Ramos (cell line): ENCODE results near the gene ATF5.
"Not testable (repeated sequence)": the region's sequence is repeated elsewhere in the genome, so short reads cannot be mapped to it uniquely, and the experiment has no call there.

Experiments used
- in situ Hi-C: fragments of 300-500 bp; cut with MboI; formaldehyde crosslinking; loops from one replicate; pipeline ENCODE4 v1.14.3; 2022; ENCODE audit warnings: low sequenced_read_pairs; ENCODE audit not compliant: unreplicated experiment

Gene ATF5

DNA sequence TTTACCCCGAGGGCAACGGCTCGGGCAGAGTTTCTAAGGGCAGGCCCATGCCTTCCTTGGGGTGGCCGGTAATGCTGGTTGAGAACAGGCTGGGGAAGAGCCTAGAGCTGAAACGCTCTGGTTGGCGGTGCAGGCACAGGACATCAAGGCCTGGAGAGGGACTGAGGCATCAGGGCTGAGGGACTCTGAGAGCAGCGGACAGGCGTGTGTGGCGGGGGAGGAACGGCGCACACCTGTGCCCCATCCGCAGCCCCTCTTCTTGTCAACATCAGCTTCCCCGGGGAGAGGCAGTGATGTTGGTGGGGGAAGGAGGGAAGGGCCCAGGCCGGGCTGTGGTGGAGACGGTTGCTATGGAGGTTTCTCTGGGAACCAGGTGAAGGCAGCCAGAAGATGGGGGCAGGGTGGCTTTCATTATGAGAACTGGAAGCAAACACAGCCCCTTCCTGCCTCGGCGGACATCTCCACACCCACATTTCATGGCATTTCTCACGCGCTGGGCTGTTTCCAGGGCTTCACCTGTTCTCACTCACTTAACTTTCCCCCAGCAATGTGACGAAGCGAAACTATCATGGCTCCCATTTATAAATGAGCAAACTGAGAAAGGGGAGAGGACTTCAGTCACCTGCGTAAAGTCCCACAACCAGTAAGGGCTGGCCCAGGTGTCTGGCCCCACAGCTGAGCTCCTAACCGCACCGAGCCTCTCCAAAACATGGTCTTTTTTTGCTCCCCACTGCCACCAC lies 8.2 kb upstream of the ATF5 start:
- in situ Hi-C loops, result no loop called here

DNA sequence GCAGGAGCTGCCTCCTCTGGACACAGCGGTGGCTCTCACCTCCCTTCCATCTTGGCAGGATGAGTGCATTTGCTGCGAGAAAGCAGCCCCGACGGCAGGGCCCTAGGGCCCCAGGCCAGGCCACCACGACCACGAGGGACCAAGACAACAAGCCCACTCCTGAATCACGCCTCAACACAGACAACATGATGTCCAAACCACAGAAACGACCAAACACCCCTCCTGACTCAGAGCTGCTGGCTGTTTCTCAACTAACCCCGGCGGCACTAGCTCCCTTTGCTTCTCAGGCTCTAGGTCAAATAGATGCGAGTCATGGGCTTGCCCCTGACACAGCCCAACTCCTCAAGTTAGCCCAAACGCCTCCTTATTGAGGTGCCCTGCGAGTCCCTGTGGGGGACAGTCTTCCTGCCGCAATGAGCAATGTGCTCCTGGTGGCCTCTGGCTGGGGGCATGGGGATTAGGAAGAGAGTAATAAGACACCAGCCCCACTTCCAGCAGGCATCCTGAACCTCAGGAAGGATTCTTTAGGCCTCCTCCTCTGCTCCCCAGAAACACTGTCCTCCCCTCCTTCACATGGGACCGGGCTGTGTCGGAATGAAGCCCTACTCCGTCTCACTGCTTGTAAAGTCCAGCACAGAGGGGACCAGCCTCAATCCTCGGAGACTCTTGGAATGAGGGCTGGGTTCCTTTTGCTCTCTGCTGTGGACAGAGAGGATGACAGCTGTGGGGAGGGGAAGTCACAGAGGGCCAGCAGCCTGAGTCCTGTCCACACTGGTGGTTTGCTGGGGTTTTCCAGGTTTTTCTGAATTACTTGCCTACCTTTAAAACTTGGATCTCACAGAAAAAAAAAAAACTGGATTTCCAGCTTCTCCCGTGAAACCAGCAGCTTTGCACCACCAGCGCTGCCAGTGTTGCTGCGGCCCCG lies 6.9 kb upstream of the ATF5 start:
- in situ Hi-C loops, result no loop called here

DNA sequence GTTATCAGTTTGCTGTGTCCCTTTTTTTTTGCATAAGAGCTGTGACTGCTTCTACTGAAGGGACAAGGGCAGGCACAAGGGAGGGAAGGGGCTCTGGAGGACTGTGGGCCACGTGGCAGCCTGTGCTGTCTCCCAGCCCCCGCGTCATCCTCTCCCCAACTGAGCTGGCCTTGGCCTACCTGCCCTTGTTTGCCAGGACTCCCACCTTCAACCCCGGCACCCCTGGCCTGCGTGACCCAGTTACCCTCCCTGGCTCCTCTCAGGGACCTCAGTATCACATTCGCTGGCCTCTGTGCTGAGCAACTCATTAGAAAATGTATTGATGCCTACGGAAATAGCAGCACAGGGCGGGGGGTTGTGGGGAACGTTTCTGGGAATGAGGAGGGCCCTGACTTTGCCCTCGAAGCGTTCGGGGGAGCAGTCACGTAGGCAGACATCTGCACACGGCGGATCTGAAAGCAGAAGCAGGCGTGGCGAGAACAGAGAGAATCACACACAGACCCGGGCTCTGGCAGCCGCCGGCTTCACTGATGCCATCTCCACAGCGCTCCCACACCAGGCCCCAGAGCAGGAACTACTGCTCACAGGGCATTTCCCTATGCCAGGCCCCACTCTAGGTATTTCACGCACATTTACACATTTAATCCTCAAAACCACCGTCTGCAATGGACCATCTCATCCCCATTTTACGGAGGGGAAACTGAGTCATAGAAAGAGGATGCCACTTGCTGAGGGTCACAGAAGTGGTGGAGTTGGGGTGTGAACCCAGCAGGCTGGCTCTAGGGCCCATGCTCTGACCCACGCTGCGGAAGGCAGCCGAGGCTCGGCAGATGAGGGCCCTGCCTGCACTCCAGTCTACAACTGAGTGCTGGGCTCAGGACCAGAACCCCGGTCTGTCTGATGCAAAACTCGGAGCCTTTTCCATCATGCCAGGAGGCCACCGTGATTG lies 5.7 kb upstream of the ATF5 start:
- in situ Hi-C loops, result no loop called here

DNA sequence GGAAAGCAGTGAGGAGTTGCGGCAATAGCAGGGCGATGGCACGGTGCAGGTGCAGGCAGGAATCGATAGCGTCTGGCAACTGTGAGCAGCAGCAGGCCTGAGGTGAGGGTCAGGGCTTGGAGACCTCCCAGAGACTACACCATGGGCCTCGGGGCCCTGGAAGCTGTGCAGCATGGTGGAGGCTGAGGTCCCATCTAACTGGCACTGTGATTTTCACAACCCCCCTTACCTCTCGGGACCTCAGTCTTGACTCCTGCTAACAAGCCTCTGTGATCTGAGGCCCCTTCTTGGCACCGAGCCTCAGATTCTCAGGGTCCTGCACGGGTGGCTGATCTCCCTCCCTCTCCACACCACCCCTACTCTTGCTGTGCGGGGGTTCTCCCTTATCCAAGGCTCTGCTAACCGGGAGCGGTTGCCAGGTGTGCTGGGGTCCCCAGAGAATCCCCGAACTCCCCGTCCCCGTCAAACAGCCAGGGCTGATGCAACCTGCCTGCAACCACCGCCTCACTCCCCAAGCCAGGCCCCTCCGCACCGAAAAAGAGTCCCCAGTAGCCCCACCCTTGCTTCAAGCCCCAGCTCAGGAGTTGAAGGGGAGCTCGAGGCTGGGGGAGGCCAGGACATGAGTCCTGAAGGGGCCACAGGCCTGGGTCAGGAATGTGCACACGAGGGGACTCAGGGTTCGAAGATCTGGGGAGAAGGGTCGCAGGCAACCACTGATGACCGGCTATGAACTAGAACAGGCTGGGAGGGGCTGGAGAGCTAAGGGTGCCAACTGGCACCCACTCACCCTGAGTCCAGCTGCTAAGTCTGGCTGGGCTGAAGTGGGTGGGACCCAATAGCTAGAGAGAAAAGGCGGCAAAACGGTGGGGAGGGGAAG lies 4.8 kb upstream of the ATF5 start:
- in situ Hi-C loops, result no loop called here

DNA sequence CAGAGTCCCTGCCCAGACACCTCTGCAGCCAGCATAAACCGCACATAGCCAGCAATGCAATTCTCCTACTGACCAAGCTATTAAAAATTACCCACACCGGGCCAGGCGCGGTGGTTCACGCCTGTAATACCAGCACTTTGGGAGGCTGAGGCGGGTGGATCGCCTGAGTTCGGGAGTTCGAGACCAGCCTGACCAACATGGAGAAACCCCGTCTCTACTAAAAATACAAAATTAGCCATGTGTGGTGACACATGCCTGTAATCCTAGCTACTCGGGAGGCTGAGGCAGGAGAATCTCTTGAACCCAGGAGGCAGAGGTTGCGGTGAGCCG lies 4.2 kb upstream of the ATF5 start:
- in situ Hi-C loops, result not testable (repeated sequence)

DNA sequence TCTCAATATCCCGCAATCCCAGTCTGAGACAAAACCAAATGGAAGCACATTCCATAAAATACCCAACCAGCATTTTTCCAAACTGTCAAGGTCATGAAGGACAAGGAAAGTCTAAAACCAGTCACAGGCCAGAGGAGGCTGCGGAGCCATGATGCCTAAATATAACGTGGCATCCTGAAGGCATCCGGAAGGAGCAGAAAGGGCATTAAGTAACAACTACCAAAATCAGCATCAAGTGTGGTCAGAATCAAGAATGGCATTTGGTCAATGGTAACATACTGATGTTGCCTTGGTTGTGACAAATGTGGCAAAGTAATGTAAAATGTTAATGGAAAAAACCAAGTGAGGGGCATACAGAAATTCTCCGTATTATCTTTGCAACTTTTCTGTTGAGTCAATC lies 3.5 kb upstream of the ATF5 start:
- in situ Hi-C loops, result no loop called here

DNA sequence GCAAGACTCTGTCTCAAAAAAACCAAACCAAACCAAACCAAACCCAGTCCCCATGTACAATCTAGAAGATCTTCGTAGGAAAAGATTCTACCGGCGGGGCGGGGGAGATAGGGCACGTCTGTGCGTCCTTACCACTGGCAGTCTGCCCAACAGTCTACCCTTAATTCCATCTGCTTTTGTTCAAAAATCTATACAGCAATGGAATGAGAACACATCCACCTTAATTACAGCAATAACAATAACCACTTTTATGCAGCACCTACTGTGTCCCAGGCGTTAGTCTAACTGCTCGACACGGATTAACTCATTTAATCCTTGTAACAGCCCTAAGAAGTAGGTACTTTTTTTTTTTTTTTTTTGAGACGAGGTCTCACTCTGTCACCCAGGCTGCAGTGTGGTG lies 2.5 kb upstream of the ATF5 start:
- in situ Hi-C loops, result no loop called here

DNA sequence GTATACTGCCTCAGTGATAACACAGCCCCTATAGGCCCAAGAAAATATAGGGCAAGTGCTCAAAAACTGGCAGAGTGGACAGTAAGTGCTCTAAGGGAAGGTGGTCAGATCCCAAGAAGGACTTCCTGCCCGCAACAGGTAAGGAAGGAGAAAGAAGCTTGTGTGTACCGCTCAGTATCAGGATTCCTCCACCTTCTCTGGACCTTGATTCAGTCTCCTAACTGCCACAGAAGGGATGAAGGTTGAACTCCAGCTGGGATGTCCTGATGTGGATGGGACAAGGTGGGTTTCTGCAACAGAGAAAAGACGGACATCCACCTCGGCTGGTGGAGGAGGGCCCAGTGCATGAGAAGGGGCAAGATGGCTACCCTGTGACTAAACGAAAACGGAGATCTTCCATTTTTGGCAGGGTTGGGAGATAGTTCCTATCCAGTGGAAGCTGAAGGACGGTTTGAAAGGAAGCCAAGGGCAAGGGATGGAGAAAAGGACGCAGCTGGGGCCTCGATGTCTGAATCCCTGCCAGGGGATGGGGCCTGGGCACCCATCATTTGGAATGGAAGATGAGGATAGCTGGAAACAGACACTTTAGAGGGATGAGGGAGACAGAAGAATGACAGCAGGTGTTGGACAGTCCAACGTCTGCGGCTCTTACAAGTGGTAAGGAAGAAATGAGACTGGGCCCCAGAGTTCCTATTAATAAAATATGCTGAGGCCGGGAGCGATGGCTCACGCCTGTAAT lies 1.3 kb upstream of the ATF5 start:
- in situ Hi-C loops, result no loop called here

DNA sequence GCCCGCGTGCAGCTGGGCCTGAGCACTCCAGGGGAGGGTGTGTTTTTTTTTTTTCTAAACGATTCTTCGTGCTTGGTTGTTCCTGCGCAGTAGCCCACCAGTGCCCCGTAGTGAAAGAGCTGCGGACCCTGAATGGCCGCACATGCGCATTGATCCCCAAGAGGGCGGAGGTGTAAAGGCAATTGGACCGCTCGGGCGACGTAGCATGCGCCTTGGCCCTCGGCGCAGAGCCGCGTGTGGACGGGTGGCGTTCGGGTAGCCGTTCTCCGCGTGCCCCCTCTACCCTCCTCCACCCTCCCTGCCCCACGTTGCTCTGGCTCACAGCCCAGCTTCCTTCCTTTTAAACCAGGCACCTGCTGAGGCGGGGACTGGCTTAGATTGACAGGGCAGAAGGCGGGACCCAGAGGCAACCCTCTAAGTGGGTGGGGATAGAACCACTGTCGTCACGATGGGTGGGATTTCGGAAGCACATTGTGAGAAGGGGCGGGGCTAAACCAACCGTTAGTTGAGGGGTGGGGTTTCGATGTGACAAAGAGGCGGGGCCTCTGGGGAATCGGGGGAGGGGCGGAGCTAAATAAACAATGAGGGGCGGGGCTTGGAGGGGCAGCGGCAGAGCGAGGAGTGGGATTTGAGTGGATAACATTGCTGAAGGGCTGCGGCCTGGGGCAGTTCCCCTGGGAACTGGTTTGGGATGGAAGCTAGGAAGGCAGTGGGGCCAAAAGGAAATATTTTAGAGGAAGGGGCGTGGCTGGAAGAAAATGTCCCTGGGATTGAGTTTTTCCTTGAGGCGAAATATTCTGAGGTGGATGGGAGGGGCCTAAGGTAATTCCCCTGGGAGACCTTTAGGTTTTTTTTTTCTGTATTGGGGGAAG lies 842 bp downstream of the ATF5 start:
- in situ Hi-C loops, result no loop called here

DNA sequence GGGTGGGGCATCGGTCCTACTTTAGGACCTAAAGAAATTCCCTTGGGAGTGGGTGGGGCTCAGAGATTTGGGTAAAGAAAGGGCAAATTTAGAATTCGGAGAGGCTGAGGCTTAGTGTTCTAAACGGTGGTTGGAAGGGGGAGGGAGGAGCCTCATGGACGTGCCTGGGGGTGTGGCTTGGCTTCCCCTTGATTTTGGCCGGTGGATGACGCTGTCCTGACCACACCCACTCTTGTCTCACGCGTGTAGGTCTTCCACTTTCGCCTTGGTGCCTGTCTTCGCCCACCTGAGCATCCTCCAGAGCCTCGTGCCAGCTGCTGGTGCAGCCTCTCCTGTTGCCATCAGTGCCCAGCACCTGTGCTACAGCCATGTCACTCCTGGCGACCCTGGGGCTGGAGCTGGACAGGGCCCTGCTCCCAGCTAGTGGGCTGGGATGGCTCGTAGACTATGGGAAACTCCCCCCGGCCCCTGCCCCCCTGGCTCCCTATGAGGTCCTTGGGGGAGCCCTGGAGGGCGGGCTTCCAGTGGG lies 1.5 kb downstream of the ATF5 start:
- in situ Hi-C loops, result no loop called here

DNA sequence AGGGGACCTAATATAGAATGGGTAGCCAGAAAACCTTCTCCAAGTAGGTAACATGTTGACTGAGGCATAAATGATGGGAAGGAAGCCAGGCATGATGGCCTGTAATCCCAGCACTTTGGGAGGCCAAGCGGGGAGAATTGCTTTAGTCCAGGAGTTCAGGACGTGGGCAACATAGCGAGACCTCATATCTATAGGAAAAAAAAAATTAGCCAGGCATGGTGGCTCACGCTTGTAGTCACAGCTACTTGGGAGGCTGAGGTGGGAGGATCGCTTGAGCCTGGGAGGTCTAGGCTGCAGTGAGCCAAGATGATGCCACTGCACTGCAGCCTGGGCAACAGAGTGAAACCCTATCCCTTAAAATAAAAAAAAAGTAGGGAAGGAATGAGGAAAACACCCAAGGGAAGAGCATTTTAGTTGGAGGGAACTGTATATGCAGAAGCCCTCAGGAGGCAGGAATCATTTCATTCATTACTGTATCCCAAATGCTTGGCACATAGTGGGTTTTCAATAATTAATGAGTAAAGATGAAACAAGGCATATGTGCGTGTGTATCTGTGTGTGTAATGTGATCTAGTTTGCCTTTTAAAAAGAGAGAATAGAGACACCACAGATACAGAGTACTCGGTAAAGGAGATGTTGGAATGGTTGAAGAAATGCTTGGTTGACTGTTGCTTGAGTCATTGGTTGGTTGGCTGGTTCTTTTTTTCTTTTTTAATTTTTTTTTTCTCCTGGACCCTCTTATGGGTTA lies 2.5 kb downstream of the ATF5 start:
- in situ Hi-C loops, result no loop called here

DNA sequence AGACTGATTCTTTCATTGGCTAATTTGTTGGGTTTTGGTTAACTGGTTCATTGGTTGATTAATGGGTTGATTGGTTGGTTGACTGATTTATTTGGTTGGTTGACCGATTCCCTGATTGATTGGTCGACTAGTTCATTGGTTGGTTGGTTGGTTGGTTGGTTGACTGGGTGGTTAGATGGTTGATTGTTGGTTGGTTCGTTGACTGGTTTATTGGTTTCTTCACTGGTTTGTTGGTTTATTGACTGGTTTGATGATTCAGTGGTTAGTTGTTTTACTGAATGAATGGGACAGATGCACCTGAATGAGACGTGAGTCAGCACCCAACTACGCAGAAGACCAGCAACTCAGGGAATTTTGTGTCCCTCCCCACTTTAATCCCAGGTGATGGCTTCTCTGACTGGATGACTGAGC lies 3.0 kb downstream of the ATF5 start:
- in situ Hi-C loops, result no loop called here

DNA sequence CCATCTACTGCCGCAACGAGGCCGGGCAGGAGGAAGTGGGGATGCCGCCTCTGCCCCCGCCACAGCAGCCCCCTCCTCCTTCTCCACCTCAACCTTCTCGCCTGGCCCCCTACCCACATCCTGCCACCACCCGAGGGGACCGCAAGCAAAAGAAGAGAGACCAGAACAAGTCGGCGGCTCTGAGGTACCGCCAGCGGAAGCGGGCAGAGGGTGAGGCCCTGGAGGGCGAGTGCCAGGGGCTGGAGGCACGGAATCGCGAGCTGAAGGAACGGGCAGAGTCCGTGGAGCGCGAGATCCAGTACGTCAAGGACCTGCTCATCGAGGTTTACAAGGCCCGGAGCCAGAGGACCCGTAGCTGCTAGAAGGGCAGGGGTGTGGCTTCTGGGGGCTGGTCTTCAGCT lies 3.7 kb downstream of the ATF5 start:
- in situ Hi-C loops, result no loop called here

DNA sequence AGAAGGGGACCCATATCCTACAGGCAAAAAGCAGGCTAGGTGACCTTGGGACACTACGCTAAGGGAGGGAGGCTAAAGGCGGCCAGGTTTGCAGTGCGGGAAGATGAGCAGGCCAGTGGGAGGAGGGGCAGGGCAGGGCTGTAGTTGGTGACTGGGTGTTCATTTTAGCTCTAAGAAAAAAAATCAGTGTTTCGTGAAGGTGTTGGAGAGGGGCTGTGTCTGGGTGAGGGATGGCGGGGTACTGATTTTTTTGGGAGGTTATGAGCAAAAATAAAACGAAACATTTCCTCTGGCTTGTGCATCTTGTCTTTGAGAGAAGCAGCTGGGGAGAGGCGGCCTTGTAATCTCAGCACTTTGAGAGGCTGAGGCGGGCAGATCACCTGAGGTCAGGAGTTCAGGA lies 4.6 kb downstream of the ATF5 start:
- in situ Hi-C loops, result no loop called here

DNA sequence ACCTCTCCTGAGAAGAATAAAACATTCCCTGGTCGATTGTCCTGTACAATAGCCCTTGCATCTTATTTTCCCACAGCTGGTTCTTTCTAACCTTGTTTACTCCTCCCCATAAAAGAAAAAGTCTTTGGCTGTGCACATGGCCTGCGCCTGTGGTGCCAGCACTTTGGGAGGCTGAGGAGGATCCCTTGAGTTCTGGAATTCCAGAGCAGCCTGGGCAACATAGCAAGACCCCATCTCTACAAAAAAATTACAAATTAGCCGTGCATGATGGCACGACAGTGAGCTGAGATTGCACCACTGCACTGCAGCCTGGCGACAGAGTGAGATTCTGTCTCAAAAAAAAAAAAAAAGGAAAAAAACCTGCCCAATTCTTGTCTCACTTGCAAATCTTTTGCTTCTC lies 7.5 kb downstream of the ATF5 start:
- in situ Hi-C loops, result no loop called here

DNA sequence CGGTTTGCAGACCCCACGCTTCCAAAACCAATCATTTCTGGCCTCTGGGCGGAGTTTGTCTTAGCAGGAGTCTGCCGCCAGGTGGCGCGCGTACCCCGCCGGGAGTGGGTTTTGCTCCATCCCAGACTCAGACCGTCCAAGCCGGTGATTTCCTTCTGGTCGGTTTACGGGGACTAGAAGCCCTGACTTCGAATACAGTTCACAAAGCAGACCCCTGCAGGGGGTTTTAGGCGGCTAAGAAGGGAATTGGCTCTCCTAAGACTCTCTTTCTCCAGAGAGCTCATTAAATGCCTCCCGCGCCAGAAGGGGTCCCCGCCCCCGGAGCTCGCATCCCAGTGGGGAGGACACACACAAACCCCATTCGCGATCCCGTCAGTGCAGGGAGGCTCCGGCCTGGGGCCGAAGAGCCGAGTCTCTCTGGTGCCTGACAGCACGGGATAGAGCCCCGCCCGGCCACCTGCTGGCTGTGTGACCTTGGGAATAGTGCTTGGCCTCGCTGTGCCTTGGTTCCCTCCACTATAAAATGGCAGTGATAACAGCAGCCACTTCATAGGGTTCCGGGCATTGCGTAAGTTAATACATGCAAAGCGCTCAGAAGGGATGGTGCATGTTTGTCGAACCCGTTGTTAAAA lies 8.9 kb downstream of the ATF5 start:
- in situ Hi-C loops, result no loop called here

DNA sequence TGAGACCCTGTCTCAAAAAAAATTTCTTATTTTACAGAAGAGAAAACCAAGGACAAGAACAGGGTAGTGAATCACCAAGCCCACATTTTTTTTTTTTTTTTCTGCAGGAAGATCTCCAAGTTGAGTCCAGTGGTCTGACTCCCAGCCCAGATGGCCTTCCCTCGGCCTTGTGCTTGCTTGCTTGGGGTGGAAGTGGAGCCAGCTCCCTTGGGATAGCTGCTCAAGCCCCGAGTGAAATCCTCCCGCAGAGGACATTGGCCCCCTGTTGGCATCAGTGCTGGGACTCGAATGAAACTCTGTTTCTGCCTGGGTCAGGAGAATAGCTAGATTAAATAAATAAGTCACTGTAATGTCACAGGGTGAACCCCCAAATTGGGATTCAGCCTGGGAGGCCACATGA lies 9.7 kb downstream of the ATF5 start:
- in situ Hi-C loops, result no loop called here
